Measurements from ENCODE around the gene RING1.
A peak's percentile ranks its signal among the peaks of the same experiment; 100 is the strongest.

Gene RING1

GRCh38 chr6:33259032-33259431 lies 50.7 kb downstream of the RING1 start:
- DNase-seq (ENCODE audit: low read depth) = peak; percentile 81
- no peak overlapping the region for H3K4me3 ChIP-seq (ENCODE audit: low read length)
- no peak for TF ChIP-seq CTCF (IDR thresholded peaks at IDR 0.05; ENCODE audit: insufficient read depth, low read depth, low read length, missing control alignments)
